ENCODE results near the gene CLTCL1. TPM values are rescaled to one million over a fixed set of nuclear protein-coding genes. Genes with fewer than 3 reads are reported as not detected.
"Not testable (repeated sequence)": the region's sequence is repeated elsewhere in the genome, so short reads cannot be mapped to it uniquely, and the experiment has no call there.

Gene CLTCL1
- total RNA-seq, 1 donor = 7.1 TPM

DNA sequence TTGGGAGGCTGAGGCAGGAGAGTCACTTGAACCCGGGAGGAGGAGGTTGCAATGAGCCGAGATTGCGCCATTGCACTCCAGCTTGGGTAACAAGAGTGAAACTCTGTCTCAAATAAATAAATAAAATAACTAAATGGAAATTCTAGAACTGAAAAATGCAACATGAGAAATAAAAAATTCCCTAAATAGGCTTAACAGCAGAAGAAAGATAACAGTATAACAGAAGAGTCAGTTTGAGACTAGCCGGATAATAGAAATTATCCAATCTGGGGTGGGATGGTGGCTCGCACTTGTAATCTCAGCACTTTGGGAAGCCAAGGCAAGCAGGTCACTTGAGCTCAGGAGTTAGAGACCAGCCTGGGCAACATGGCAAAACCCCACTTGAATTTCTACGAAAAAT, 127.1 kb downstream of the CLTCL1 start:
- no peak overlapping the region for H3K4me3 ChIP-seq (ENCODE audit: low read depth, low read length)
- TF ChIP-seq, protein P1, sequence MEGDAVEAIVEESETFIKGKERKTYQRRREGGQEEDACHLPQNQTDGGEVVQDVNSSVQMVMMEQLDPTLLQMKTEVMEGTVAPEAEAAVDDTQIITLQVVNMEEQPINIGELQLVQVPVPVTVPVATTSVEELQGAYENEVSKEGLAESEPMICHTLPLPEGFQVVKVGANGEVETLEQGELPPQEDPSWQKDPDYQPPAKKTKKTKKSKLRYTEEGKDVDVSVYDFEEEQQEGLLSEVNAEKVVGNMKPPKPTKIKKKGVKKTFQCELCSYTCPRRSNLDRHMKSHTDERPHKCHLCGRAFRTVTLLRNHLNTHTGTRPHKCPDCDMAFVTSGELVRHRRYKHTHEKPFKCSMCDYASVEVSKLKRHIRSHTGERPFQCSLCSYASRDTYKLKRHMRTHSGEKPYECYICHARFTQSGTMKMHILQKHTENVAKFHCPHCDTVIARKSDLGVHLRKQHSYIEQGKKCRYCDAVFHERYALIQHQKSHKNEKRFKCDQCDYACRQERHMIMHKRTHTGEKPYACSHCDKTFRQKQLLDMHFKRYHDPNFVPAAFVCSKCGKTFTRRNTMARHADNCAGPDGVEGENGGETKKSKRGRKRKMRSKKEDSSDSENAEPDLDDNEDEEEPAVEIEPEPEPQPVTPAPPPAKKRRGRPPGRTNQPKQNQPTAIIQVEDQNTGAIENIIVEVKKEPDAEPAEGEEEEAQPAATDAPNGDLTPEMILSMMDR (IDR thresholded peaks at IDR 0.05; ENCODE audit: insufficient read depth, low read length) = no peak
- DNase-seq (ENCODE audit: low read depth) = no peak

DNA sequence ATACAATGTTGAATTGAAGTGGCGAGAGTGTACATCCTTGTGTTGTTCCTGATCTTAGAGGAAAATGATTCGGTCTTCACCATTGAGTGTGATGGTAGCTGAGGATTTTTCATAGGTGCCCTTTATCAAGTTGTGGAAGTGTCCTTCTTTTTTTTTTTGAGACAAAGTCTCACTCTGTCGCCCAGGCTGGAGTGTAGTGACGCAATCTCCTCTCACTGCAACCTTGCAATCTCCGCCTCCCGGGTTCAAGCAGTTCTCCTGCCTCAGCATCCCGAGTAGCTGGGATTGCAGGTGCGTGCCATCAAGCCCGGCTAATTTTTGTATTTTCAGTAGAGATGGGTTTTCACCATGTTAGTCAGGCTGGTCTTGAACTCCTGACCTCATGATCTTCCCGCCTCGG, 132.9 kb downstream of the CLTCL1 start:
- DNase-seq (ENCODE audit: low read depth); H3K4me3 ChIP-seq (ENCODE audit: low read depth, low read length): not testable (repeated sequence)

DNA sequence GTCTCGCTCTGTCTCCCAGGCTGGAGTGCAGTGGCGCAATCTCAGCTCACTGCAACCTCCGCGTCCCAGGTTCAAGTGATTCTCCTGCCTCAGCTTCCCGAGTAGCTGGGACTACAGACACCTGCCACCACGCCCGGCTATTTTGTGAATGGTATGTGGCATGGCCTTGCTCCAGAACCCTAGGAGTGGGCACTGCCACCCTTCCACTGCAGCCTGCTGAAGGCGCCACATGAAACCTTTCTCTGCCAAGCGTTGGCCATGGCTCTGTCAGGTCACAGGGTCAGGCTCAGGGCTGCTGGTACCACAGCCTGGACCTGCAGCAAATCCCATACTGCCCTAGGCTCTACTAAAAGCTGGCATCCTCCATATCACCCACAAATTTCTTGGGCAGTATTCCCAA, 135.4 kb downstream of the CLTCL1 start:
- not testable (repeated sequence) for H3K4me3 ChIP-seq (ENCODE audit: low read depth, low read length); DNase-seq (ENCODE audit: low read depth)

DNA sequence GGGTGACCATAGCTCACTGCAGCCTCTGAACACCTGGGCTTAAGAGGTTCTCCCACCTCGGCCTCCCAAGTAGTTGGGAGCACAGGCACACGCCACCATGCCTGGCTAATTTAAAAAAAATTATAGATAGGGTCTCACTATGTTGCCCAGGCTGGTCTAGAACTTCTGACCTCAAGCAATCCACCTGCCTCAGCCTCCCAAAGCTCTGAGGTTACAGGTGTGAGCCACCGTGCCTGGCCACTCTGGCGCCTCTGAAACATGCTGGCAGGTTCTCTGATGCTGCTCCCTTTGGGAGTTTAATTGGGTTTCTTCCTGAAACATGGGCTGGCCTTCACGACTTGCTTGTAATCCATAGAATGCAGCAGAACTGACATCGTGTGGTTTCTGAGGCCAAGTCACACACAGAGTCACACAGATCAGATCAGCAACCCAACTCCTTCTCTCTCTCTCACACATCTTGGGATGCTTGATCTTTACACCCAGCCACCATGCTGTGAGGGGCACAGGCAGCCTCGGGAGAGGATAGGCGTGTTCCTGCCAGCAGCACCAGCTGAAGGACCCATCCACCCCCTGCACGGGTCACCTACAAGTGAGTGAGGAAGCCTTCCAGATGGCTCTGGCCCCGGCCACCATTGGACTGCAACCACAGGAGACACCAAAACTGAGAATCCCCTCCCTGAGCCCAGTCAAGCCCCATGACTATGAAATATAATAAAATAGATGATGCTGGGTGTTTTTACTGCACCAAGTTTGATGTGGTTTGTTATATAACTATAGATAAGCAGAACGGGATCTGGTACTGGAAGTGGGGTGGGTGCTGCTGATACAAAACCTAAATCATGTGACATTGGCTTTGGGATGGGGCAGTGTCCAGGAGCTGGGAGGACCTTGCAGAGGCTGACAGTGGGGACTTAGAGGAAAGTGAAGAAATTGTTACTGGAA, 138.3 kb downstream of the CLTCL1 start:
- TF ChIP-seq, protein P1 (IDR thresholded peaks at IDR 0.05; ENCODE audit: insufficient read depth, low read length) = no peak
- no peak for DNase-seq (ENCODE audit: low read depth)
- H3K4me3 ChIP-seq (ENCODE audit: low read depth, low read length) = no peak overlapping the region

DNA sequence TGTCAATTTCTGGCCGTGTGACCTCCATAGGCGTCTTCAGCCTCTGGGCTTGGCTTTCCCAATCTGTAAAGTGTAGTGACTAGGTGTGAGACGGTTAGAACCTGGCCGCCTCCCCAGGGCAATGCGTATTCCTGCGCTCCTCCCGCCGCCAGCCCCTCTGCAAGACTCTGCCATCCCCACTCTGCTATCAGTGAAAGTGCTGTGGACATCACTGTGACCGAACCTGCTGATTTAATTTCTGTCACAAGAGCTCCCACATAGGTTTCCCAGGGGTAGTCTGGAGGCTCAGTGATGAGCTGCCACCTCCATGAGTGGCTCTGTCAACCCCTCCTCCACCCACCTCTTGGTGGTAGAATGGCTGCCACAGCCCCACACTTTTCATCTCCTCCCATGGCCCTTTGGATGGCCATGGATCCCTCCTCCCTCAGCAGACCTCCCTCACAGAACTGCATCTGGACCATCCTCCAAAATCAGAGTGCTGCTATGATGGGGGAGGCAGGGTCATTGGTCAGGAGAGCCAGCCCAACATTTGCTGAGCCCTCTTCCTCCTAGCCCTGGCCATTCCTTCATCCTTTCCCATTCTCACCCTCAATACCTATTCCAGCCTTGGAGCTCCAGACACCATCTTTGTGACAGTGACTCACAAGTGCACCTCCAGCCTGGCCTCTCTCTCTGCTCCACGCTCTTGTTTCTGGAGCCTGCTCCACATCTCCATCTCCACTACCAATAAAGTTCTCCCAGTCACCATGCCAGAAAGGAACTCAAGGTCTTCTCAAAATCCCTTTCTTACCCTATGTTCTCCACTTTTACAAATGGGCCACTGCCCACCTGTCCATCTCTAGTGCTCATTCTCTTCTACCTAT, 140.0 kb downstream of the CLTCL1 start:
- DNase-seq (ENCODE audit: low read depth) = no peak
- H3K4me3 ChIP-seq (ENCODE audit: low read depth, low read length) = no peak overlapping the region
- TF ChIP-seq, protein P1 (IDR thresholded peaks at IDR 0.05; ENCODE audit: insufficient read depth, low read length) = no peak

DNA sequence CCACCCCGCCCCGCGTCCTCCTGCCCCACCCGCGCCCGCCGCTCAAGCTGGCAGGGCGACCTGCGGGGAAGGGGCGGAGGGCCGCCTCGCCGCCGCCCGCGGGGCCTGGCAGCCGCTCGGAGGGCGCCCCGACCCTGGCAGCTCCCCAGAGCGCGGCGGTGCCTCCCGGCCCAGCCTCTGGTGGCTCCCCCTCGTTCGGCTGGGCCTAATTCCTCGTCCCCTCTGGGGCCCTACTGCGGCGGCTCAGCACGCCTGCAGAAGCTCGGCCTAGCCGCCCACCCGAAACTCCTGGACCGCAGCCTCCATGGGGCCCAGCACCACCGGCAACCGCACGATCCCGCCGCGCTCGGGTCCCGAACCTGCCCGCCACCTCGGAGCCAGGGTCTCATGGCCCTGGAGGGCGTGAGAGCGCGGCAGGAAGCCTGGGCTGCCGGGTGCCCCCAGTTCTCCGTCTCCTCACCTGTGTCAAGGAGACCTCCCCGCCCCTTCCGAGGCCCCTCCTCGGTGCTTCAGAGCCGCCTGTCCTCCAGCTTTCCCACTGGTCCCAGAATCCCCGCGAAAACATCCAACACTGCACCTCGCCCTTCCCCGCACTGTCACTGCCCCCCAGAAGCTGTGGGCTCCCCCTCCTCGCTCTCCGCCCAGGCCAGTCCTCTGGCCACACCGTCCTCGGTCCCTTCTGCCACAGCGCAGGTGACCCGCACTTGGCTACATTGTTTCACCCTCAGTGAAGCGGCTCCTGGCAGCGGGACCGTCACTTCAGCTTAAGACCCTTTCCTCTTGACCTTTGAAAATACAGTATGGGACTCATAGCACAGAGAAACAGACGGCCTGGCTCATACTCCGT, 140.8 kb downstream of the CLTCL1 start:
- TF ChIP-seq, protein P1 (IDR thresholded peaks at IDR 0.05; ENCODE audit: insufficient read depth, low read length) = no peak
- no peak overlapping the region for H3K4me3 ChIP-seq (ENCODE audit: low read depth, low read length)
- no peak for DNase-seq (ENCODE audit: low read depth)

DNA sequence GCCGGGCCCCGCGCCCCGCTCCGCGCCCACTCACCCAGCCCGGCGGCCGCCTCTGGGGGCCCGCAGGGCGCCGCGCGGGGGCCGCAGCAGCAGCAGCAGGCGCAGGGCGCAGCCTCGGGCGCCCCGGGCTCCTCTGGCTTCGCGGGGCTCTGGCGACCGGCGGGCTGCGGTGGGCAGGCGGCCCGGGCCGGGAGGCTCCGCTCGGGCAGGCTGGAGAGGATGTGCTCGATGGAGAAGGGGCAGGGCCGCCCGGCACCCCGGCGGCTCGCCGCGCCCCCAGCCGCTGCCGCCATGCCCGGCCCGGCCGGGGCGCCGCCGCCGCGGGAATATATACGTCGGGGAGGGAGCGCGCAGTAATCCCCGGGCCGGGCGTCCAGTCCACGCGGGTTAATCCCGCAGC, 141.5 kb downstream of the CLTCL1 start, which contains the start of gene GSC2:
TSS of gene GSC2 (minus strand) at position 302 of the 400 bp plus-strand sequence. CDS start at position 293, 9 bp downstream.
- TF ChIP-seq, protein P1 (IDR thresholded peaks at IDR 0.05; ENCODE audit: insufficient read depth, low read length) = no peak
- H3K4me3 ChIP-seq (ENCODE audit: low read depth, low read length) = no peak within 1 kb of the TSS
- no peak for DNase-seq (ENCODE audit: low read depth)

Data from fibroblast of the aortic adventitia (primary cell).